NCI-H1105 (cell line): ENCODE measurements around the gene ZC3H7B.
"Not testable (repeated sequence)": the region's sequence is repeated elsewhere in the genome, so short reads cannot be mapped to it uniquely, and the experiment has no call there.

Experiments
- DNase-seq: peaks from one replicate; lab custom pipeline; 2025; lab: John Stamatoyannopoulos, UW

ZC3H7B gene

DNA sequence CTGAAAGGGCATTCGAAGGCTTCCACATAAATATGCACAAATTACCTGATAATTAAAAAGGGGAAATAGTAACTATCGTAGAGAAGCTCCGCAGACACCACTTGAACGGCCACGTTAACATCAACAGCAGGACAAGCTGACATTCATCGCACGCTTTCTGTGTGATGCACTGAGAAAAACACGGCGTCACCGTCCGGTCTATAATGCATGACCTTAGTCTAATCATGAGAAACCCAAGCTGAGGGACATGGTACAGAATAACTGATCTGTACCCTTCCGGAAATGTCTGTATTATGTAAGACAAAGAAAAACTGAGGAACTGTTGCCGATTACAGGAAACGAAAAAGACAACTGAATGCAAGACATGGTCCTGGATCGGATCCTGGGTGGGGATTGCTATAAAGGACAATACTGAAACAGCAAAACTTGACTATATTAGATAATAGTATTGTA lies 14.7 kb upstream of the ZC3H7B start:
- DNase-seq = no peak

DNA sequence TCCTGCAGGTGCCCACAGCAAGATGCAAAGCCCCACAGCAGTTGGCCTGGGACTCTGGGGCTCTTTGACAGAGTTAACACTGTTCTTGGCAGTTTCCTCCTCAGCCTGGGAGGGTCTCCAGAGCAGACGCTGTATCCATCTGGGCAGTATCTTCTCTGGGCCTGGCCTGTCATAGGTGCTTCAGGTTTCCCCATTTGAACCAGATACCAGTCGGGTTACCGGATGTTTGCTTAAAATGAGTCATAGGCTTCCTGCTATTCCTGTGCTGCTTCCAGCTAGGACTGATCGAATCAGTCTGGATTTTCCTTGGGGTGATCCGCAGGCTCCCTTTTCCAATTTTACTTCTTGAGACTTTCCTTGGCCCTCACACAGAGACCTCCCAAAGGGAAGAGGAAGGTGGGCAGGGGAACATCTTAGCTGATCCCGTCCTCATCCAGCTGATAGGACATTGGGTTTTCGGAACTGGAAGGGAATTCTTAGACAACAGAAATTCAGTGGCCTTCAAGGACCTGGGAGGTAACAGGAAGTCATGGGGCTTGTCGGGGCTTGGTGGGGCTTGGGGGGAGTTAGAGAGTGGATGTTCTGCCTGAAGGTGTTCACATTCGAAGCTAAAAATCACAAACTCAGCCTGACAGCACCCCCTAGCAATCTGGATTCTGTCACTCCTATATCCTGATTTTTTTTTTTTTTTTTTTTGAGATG lies 12.9 kb upstream of the ZC3H7B start:
- no peak for DNase-seq

DNA sequence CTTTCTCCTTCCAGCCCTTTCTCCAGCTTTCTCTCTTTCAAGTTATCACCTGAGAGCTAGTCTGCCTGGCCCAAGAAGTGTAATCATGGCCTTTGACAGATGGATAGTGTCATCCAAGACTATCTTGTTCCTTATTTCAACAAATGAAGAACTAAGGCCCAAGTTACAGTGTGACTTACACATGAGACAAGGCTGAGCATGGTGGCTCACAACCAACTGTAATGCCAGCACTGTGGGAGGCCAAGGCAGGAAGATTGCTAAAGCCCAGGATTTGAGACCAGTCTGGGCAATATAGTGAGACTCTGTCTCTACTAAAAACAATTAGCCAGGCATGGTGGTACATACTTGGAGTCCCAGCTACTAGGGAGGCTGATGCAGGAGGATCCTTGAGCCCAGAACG lies 11.7 kb upstream of the ZC3H7B start:
- no peak for DNase-seq

- DNase-seq = no peak
Observed at GRCh38 chr22:41290262-41291221, 10.8 kb upstream of the ZC3H7B start.

DNA sequence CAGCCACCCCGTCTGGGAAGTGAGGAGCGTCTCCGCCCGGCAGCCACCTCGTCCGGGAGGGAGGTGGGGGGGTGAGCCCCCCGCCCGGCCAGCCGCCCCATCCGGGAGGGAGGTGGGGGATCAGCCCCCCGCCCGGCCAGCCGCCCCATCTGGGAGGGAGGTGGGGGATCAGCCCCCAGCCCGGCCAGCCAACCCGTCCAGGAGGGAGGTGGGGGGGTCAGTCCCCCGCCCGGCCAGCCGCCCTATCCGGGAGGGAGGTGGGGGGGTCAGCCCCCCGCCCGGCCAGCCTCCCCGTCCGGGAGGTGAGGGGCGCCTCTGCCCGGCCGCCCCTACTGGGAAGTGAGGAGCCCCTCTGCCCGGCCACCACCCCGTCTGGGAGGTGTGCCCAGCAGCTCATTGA lies 6.5 kb upstream of the ZC3H7B start:
- not testable (repeated sequence) for DNase-seq

DNA sequence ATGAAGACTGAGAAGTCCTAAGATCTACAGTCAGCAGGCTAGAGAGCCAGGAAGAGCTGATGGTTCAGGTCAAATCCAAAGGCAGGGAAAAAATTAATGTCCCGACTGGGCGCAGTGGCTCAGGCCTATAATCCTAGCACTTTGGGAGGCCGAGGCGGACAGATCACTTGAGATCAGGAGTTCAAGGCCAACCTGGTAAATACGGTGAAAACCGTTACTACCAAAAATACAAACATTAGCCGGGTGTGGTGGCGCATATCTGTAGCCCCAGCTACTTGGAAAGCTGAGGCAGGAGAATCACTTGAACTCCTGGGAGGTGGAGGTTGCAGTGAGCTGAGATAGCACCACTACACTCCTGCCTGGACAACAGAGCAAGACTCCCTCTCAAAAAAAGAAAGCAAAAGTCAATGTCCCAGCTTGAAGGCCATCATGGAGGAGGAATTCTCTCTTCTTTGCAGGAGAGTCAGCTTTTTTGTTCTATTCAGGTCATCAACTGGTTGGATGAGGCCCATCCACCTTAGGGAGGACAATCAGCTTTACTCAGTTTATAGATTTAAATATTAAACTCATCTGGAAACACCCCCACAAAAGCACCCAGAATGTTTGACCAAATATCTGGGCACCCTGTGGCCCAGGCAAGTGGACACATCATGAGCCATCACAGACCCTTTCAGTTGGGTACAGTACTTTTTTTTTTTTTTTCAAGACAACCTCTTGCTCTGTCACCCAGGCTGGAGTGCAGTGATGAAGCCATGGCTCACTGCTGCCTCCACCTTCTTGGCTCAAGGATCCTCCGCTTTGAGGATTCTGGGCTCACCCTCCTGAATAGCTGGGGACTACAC lies 4.3 kb upstream of the ZC3H7B start:
- DNase-seq = no peak

DNA sequence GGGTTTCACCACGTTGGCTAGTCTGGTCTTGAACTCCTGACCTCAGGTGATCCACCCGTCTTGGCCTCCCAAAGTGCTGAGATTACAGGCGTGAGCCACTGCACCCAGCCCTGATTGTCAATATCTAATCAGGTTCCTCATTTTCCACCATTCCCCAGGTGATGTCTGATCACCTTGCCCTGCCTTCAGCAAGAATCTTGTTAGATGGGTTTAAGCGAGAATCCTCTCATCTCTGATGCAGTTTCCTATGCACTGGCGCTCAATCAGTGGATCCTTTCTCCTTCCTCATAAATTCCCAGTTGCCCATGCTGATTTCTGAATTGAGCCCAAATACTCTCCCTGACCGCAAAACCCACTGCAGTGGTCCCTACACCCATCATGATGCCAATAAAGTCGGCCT lies 664 bp upstream of the ZC3H7B start:
- no peak for DNase-seq

DNA sequence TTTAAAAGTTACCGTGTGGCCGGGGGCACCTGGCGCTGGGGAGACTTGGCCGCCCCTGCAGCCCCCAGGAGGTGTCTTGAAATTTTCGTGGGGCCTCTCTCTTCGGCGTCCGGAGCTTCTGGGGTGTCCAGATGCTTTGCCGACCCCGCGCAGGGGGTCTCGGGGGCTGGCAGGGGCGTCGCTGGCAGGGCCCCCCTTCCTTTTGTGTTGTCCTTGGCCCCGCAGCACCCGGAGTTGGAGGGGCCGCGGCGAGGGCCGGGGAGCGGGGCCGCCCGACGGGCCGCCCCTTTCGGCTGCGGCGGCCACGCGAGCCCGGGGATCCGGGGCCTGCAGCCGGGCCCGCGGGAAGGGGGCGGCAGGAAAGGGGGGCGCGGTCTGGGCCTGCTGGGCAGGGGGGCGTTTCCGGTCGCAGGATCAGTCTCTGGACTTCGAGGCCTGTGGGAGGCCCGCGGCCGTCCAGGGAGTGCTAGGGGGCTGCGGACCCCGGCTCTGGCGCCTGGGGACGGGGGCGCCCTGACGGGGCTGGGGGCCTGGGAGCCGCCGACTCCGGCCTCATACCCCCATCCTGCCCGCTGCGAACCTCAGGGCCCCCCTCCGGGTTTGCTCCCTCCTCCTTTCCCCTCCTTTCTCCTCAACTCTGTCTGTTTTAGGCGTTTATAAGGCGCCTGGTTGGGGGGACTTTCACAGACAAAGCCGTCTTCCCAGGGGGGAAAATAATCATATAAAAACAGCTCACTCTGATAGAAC lies 869 bp downstream of the ZC3H7B start:
- no peak for DNase-seq

GRCh38 chr22:41302811-41303210 lies 1.5 kb downstream of the ZC3H7B start:
- no peak for DNase-seq

DNA sequence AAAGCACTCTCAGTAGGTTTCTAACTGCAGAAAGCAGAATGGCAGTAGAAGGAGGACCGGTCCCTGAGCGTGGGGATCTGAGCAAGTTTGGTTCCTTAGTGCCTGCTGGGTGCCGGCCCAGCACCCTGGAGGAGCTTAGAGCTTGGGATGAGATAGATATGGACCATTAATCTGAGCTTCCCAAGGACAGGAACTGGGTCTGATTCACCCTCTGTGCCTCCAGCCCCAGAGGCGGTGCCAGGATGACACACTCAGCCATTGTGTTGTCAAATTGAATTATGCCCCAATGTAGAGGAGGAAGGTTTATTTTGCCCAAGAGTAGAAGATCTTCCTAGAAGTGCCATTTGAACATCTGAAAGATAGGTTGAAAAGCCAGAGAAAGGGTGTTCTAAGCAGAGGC lies 4.3 kb downstream of the ZC3H7B start:
- DNase-seq = no peak

GRCh38 chr22:41308054-41308453 lies 6.7 kb downstream of the ZC3H7B start:
- no peak for DNase-seq

GRCh38 chr22:41308544-41308947 lies 7.2 kb downstream of the ZC3H7B start:
- no peak for DNase-seq

DNA sequence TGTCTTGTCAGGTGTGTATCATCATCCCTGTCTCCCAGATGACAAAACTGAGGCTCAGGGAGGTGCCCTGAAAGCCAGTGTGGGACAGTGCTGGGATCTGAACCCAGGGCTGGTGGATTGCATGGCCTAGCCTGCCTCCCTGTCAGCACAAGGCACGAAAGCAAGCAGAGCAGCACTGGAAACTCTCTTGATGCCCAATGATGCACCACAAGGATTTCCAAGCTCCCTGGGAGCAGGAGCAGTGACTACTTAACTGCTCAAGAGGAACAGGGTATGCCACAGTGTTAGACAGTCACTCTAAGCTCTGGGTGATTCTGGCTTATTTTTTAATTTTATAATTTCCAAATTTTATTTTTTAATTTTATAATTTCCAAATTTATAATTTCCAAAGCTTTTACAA lies 9.0 kb downstream of the ZC3H7B start:
- no peak for DNase-seq

DNA sequence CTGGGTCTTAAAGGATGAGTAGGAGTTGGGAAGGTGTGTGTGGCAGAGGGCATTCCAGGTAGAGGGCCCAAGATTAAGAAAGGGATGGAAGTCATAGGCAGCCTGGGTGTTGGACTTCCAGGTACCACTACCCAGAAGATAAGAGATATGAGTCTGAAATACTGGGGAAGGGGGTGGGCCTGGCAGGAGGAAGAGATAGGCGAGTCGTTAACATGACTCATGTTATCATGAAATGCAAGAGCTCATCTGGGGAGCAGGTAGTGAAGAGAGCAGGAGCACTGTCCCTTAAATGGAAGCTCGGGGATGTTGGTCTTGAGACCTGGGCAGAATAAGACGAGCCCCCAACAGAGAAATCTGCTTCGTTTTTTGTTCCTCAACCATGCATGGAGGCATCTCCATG lies 10.2 kb downstream of the ZC3H7B start:
- no peak for DNase-seq

DNA sequence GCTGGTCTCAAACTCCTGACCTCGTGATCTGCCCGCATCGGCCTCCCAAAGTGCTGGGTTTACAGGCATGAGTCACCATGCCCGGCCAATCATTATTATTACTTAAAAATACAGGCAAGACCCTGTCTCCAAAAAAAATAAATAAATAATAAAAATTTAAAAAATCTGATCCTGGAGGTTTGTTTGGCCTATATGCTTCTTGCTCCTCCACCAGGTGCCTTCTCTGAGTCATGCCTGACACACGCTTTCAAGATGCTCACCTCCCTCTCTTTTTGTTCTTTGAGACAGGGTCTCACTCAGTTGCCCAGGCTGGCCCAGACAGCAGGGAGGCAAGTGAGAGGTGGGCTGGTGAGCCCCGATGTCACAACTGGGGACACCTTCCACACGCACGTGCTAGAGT lies 13.5 kb downstream of the ZC3H7B start:
- no peak for DNase-seq

DNA sequence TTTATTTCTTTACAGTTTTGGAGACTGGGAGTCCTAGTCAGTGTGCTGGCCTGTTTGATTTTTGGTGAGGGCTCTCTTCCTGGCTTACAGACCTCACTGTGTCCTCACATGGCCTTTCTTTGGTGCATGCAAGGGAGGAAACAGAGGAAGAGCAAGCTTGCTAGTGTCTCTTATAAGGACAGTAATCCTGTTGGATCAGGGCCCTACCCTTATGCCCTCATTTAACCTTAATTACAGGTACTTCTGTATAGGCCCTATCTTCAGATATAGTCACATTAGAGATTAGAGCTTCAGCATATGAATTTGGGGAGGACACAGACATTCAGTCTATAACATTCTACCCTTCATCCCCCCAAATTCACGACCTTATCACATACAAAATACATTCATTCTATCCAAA lies 14.3 kb downstream of the ZC3H7B start:
- DNase-seq = no peak

- DNase-seq = no peak
Observed at GRCh38 chr22:41320416-41321240, 19.3 kb downstream of the ZC3H7B start.

DNA sequence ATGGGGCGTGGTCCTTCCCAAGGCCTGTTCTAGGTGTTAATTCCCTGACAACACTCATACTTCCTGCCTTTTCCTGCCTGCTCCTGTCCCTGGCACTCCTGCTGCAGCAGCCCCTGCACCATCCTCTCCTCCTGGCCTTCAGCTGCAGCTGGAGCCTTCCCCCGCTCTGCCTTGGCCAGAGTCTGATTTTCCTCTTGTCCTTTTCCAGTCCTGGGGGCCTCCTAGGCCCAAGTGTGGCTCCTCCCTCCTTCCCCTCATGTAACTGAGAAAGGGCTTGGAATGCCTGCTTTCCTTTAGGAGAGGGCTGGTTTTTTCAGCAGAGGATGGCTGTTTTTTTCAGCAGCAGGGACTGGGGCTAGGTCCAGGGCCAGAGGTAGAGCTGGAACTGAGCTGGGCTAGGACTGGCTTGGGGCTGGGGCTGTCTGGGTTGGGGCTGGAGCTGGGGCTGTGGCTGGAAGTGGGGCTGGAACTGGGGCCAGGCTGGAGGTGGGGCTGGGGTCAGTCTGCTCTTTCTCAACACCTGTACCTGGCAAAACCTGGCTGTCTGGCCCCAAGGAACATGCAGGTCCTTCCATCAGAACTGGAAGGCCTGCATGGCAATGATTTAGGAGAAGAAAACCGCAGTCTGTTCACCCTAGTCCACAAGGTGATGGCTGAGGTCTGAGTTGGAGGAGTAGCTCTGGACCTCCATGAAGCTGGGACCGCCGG lies 23.6 kb downstream of the ZC3H7B start:
- DNase-seq = no peak

GRCh38 chr22:41327124-41327523 lies 25.8 kb downstream of the ZC3H7B start:
- no peak for DNase-seq

GRCh38 chr22:41330169-41330568 lies 28.8 kb downstream of the ZC3H7B start:
- DNase-seq = no peak
